Midbrain (tissue), 1 donor: ENCODE results near the gene THSD7A.

ENCODE experiments used
- DNase-seq: peaks from one replicate; lab custom pipeline; 2025; lab: John Stamatoyannopoulos, UW

The THSD7A gene

DNA sequence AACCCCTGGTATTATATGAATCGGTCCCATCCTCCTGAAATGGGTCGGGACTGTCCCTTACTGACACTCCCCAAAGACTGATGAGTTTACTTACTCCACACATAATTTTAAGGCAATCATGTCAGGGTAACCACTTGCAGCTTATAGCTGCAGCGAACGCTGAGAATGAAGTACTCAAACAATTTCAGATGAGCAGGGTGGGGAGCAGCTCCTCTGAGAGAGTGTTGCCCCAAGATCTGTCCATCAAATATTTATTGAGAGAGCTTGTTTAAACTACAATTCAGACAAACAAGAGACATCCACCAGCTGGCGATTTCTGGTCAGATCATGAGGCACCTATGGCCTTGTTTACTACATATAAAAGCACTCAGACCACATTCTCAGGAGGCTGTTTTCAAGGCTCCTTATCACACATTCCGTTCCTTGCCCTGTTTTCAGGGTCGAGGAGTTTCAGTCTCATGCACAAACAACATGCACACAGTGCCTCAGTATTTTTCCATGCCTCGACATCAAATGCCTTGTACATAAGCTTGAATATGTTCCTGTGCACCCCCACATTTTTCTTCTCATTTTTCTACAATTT, 80.1 kb downstream of the THSD7A start:
- DNase-seq = no peak

DNA sequence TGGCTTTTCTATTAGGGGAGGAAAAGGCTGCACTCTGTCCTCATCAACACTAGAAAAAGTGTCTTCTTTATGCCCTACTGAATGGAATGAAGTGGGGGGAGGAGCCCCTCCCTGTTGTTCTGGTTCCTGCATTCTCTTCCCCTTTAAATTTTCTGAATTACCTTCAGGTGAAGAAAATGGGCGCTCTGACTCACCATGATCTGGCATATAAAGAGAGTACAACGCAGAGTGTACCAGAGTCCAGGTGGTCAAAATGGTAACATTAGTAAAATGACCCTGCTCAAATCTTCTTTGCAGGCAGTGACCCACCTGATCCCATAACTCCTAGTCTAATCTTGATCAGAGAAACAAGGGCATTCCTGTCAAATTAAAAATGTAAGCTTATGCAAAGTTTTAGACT, 80.7 kb downstream of the THSD7A start:
- no peak for DNase-seq

DNA sequence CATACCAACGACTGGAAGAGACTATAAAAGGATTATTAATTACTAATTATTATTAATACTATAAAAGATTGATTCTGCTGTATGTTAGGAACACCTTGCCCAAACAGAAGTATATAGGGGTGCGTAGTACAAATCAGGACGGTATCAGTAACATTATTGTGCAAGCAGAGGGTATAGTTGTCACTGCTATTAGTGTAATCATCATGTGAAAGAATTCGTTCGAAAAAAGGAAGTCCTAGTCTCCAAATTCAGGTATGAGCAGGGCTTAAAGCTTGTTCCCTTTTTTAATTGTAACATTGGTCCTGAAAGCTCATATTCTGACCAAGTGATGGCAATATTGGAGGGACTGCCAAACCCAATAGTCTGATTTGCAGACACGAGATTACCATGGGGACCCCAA, 81.8 kb downstream of the THSD7A start:
- DNase-seq = no peak

DNA sequence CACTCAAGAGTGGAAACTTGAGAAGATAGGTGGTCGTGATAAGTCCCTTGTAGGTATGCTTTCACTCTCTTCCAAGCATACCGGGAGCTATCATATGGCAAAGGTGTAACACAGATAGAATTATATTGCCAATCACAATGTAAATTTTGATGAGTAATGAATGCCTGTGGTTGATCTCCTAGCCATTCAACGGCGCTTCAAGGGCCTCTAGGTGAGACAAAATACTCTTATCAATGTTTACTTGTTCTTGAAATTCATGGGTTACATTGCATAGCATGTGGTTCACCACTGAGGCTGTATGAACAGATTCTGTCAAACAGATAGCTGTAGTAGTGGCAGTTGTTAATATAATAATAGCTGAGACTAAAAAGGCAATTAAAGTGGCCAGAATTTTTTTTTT, 82.4 kb downstream of the THSD7A start:
- DNase-seq = no peak

DNA sequence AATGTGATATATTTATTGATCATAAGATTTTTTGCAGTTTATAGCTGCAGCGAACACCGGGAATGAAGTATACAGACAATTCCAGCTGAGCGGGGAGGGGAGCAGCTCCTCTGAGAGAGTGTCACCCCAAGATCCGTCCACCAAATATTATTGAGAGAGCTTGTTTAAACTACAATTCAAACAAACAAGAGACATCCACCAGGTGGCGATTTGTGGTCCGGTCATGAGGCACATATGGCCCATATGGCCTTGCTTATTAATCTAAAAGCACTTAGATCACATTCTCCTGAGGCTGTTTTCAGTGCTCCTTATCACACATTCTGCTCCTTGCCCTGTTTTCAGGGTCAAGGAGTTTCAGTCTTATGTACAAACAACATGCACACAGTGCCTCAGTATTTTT, 83.1 kb downstream of the THSD7A start:
- no peak for DNase-seq

DNA sequence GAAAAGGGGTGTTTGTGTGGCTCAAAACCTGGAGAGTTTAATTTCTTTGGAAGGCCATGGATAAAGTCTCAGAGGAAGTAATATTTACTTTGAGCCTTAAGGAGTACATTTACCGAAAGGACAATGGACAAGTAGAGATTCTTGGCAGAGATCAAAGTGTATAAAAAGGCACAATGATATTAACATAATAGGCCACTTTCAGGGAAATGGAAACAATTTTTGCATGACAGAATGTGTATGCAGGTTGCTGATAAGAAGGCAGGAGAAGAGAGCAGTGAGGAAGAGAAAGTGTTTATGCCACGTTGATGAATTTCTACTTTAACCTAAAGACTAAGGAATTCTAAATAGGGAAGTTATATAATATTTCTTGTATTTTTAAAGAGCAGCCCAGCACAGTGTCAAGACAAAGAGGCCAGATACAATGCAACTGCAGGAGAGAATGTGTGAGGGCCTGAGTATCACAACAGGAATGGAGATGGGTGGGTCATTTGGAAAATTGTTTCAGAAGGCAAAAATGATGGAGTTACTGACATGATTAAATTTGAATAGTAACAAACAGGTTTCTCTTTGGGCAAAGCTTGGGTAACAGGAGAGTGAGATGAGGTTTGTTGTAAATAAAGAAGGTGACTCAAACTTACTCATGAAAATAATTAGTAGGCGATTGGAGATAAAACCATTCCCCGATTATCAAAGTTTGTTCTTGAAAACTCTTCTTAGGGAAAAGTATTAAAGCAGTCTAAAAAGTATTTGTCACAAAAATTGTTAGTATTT, 84.1 kb downstream of the THSD7A start:
- no peak for DNase-seq

DNA sequence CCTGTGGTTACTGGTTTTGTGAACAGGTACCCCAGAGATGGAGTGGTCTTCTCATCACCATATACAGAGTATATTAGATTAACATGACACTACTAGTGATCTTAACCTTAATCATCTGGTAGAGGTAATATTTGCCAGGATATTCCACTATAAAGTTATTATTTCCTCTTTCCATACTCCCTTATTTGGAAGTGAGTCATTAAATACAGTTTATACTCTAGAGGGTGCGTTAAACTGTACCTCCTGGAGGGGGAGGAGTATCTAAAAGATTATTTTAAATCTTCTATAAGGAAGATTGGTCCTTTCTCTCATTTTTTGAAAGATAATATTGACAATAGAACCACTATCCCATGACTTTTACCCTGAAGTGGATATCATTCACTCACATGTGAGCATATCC, 85.4 kb downstream of the THSD7A start:
- DNase-seq = no peak

DNA sequence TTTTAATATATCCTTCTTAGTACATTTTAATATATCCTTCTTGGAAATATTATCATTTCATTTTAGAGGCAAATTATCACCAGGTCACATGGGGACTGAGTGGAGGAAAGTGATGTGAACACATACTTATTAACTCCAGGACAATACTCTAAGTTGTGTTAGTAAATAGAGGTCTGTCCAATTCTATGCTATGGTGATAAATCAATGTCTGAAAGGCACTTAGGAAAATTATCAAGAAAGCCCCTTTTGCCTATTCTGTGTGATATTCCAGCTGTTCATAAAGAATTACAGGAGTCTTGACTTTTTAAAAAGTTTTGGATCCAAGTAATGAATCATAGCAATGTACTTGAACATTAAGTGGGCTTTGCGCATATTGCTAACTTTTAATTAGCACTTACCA, 88.5 kb downstream of the THSD7A start:
- no peak for DNase-seq

DNA sequence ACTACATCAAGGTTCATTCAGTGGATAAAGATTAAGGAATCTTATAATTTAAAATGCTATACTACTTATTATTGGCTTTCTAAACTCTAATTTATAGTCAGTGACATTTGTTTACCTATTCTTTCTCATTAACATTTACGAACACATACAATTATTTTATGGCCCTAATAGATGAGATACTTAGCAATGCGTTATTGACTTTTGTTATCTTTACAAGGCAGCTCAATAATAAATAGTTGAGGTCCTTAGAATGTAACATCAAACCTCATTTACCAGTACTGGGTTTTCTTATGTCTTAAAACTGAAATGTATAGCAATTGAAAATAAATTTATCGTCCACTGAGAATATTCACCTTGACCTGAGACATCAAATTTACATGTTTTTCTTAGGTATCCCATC, 89.0 kb downstream of the THSD7A start:
- DNase-seq = no peak

DNA sequence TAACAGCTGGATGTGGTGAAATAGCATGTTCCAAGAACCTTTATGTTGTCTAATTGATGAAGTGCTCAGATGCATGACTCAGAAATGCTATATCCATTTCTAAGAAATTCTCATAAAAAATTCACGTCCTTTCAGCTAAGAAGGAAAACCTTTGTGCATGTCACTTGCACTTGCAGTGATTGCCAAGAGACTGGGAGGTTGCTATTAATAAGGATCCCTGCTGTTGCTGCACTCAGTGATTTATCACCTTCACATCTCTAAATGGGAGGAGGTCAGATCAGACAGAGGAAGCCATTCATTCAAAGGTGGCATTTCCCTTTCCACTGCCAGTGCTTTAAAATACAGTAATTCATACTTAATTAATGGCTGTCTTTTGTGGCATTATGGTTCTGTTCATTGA, 89.5 kb downstream of the THSD7A start:
- no peak for DNase-seq

DNA sequence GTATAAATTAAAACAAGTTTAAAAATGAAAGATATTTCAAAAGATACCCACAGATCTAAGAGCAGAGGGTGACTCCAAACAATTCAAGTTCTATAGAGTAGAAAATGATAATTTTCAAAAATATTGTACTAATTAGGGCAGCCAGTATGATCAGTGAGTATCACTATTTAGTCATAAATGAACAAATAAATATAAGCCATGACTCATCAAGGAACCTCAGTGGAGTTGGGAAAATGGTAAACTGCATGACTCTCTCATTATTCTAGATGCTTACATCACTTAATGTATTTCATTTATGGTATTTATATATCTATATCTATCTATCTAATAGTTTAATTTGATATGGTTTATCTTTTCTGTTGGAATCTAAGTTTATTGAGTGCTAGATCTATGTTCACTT, 94.3 kb downstream of the THSD7A start:
- DNase-seq = no peak

DNA sequence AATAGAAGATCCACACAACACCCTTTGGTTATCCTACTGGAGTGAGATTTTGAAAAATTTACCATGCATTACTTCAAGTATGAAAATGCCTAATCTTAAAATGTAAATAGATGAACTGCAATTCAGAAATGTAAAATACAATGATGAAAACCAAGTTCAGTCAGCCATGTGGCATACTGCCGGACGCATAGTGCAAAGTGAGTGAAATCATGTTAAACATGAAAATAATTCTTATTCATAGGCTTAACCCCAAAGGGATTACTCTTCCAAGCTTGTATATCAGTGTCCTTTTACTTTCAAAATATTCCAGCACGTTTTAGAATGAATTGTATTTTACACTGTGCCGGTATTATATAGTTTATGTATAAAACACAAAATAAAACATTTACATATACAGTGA, 99.8 kb downstream of the THSD7A start:
- DNase-seq = no peak

DNA sequence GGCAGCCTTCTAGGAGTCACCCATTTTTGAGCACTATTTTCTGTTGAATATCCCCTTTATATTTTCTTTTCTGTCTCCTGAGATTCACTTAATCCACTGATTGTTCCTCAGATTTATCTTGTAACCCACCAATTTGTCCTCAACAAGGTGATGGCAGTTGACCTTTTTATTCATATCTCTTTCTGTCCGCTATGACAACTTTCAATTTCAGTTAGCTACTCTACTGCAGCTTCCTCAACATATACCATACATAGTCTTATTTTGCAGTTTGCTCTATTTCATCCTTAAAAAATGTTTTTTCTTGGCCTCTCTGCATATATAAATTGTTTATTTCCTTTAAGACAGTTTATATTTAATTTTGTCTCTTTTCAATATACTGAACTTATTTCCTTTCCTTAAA, 101.3 kb downstream of the THSD7A start:
- DNase-seq = no peak

DNA sequence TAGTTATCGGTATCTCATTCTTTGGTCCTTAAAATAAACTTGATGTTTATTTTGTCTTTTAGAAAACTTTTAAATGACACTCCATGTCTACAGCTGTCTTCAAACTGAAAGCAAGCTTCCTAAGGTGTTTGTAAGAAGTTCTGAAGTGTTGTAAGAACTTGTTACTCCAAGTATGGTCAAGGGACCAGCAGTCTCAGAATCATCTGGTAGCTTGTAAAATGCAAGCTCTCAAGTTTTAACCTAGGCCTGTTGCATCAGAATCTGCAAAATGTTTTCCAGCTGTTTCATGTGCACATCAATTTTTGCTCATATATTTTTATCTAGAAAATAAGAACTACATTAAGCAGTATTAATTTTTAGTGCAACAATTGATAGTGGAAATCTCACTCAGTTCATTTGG, 104.1 kb downstream of the THSD7A start:
- DNase-seq = no peak

DNA sequence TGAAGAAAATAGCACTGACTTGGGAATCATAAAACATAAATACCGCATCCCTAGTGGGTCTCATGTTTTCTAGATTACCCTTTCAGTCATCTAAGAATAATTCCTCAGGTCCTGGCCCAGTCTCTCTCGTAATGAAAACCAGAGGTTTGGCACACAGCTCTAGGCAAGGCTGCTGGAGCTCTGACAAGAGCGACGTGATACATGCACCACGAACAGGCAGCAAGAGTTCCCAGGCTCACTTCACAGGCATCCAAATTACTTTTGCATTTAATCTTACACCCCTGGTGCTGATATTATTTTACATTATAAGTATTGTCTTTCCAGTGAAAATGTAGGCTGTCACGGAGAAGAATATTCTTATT, 105.2 kb downstream of the THSD7A start:
- DNase-seq = no peak

DNA sequence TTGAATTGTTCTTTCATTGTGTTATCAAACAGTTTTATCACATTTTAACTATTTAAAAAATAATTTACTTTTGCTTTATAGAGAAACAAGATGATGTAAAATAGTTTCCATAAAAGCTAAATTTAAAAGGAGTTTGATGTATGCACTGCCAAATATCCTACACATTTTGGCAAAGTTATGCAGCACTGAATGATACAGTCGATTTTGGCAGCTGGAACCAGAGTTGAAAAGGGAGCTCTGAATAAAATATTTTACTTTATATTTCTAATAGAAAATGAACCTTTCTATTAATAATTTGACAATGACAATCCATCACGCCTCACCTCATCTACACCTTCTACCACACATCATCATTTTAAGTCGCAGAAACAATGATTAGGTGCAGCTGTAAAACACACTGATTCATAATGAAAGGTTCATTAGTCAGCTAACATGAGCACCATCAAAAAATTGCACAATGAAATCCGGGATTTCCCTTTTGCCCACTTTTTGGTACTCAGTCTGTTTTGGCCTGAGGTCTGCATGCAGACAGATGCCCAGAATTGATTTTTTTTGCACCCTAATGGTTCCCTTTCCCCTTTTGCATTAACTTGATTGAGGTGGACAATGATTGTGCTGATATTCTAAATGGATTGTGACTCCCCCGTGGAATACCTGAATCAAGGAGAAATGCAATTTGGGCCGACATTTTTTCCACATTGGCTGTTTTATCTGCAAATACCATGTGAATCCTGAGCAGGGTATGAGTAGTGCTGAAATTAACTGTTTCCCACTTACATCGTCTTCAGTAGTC, 105.8 kb downstream of the THSD7A start:
- no peak for DNase-seq

DNA sequence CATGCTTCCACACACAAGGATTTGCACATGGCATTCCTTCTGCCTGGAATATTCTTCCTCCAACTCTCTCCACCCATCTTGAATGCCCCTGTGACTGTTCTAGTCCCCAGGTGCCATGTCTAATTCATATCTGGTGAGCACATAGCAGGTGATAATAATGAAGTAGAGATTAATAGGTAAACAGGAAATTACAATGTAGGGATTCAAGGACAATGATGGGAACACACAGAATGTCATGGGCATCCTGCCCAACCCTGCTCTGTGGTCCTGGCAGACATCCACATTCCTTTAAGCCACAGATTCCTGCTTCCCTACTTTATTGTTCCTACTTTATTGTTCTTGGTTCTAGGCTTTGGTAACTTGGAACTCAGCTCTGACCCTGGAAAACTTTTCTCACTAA, 115.8 kb downstream of the THSD7A start:
- no peak for DNase-seq

DNA sequence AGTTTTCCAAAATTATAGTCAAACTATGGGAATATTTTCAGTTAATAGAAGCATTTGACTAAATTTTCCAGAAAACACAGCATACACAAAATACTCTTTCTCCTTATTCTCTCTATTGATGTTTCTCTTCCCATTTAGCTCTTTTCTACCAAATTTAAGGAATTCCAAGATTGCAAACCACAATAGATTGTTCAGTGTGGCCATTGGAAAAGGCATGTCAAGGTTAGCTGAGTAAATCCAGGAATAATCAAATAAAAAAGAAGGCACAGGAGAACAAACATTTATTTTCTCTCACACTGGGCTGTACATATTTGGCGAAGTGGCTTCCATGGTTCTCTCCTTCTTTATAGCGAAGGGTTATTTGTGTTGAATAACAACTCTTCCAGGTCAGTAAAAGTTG, 117.3 kb downstream of the THSD7A start:
- no peak for DNase-seq

DNA sequence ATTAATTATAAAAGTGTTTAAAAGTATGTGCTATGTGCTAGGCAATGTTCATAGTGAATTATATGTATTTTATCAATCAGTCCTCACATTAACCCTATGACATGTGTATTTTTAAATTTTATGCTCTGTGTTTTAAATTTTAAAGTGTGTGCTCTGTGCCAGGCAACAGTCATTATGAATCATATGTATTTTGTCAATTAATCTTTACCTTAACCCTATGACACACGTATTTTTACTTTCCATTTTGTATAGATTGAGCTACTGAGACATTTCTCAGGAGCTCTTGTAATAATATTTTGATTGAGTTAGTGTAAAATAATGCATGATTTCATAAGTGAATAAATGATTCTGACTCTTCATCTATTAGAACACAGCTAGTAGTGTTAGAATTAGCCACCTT, 117.8 kb downstream of the THSD7A start:
- no peak for DNase-seq

DNA sequence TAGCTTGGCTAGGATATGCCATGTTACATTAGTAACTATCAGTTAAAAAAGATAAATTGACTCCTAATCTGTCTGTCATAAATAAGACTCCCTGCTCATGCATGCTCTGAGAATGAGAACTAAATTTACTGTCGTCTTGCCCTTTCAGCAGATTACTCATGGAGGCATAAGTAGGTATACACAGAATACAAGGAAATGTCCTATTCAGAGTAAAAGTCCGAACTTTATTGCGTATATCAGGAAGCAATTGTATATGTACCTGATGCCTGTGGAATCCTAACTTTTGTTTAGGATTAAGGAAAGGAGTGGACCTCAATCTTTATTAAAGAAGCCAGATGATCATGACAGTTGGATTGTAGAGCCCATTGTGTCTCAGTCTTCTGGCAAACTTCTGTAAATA, 118.6 kb downstream of the THSD7A start:
- no peak for DNase-seq

DNA sequence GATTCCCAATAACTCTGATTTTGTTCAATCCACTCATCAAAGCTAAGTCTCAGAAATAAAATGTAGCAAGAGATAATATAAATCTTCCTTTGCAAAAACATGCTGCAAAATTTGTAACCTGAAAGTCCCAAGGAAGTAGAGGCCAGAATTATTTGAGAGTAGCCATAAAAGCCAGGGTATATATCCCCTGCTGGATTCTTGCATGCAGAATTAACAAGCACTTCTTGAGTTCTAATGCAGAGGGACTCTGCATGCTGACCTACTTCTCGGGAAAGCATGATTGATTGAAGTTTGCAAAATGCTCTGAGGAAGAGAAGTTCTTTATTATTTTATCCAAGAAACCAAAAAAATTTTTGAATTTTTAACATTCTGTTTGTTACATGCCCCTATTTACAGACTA, 121.6 kb downstream of the THSD7A start:
- no peak for DNase-seq

DNA sequence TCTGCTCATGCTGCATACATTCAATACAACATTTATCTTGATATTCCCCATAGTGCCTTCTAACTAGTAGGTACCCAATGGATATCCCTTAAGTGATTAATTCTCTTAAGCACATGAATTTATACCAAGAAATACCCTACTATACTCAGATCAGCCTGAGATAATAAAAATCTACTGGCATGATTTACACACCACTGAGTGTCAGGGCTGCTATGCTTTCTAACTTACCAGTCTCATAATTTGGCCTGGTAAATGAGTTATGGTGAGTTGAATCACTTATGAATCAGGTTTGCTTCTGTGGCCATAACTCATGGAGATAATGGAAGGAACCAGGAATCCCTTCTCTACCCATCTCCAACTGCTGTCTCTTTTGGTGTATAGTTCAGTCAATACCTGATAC, 122.8 kb downstream of the THSD7A start:
- DNase-seq = no peak

DNA sequence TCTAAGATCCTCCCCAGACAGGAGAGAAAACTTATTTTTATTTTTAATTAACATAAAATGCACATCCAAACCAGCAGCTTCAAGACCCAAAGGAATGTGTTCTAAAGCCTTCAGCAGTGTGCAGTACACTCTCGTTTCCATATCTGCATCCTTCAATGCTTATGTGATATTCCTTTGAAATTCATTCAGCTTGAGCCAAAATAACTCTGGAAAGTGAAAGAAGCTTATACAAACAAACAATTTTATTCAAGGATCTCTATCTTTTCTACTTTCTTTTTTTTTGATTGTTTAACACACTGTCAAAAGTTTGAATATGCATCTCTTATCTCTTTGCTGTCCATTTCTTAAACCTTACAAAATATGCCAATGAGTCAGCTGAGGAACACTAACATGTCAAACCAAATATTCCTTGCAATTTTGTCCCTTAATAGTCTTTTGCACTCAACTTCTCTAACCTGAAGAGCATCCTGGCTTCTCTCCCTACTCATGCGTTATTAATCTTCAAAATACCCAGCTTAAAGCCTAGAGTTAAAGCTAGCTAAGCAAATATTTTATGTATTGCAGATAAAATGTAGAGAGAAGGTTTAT, 124.3 kb downstream of the THSD7A start:
- DNase-seq = no peak
